HG02973 (cell line): ENCODE results near the gene RASGRP1.

Source experiments
- ATAC-seq: cut with Tn5 transposase; IDR thresholded peaks from one replicate; pipeline ENCODE4 v1.9.1; 2021; ENCODE audit warnings: moderate library complexity; ENCODE audit not compliant: unreplicated experiment

The RASGRP1 gene

GRCh38 chr15:38508647-38509046 is 56.0 kb downstream of the RASGRP1 start:
- ATAC-seq: no peak

GRCh38 chr15:38507570-38507969 is 57.0 kb downstream of the RASGRP1 start:
- no peak for ATAC-seq

- no peak for ATAC-seq
Measured at GRCh38 chr15:38506997-38507396, 57.6 kb downstream of the RASGRP1 start.

GRCh38 chr15:38504680-38505467 is 59.7 kb downstream of the RASGRP1 start:
- ATAC-seq: no peak

- ATAC-seq: no peak
Measured at GRCh38 chr15:38503496-38503895, 61.1 kb downstream of the RASGRP1 start.

GRCh38 chr15:38499651-38500050 is 65.0 kb downstream of the RASGRP1 start:
- ATAC-seq: no peak

- no peak for ATAC-seq
Measured at GRCh38 chr15:38496151-38496550, 68.5 kb downstream of the RASGRP1 start.

- ATAC-seq: no peak
Measured at GRCh38 chr15:38490242-38490922, 74.2 kb downstream of the RASGRP1 start.

GRCh38 chr15:38487378-38487777 is 77.2 kb downstream of the RASGRP1 start:
- no peak for ATAC-seq

GRCh38 chr15:38486936-38487335 is 77.7 kb downstream of the RASGRP1 start:
- ATAC-seq: no peak

- ATAC-seq: no peak
Measured at GRCh38 chr15:38482572-38482971, 82.0 kb downstream of the RASGRP1 start.

GRCh38 chr15:38481761-38482160 is 82.9 kb downstream of the RASGRP1 start:
- no peak for ATAC-seq

GRCh38 chr15:38481113-38481512 is 83.5 kb downstream of the RASGRP1 start:
- ATAC-seq: no peak

GRCh38 chr15:38479756-38480155 is 84.9 kb downstream of the RASGRP1 start:
- no peak for ATAC-seq

- no peak for ATAC-seq
Measured at GRCh38 chr15:38479266-38479665, 85.3 kb downstream of the RASGRP1 start.

- no peak for ATAC-seq
Measured at GRCh38 chr15:38477637-38478036, 87.0 kb downstream of the RASGRP1 start.

- ATAC-seq: no peak
Measured at GRCh38 chr15:38476120-38476519, 88.5 kb downstream of the RASGRP1 start.

- no peak for ATAC-seq
Measured at GRCh38 chr15:38475361-38475760, 89.3 kb downstream of the RASGRP1 start.

- peak; percentile 88 for ATAC-seq
Measured at GRCh38 chr15:38474155-38474757, 90.4 kb downstream of the RASGRP1 start.

- ATAC-seq: no peak
Measured at GRCh38 chr15:38471974-38472373, 92.6 kb downstream of the RASGRP1 start.

- ATAC-seq: no peak
Measured at GRCh38 chr15:38470816-38471215, 93.8 kb downstream of the RASGRP1 start.

GRCh38 chr15:38464675-38465074 is 99.9 kb downstream of the RASGRP1 start:
- ATAC-seq: no peak
